Activated T-helper 1 cell treated with Interleukin-2 at 50 U/mL for 16 hours (primary cell): ENCODE measurements around the gene NPC2.
"Not testable (repeated sequence)": the region's sequence is repeated elsewhere in the genome, so short reads cannot be mapped to it uniquely, and the experiment has no call there.

Experiments used
- DNase-seq: peaks from one replicate; pipeline ENCODE4 v3.0.0-alpha.2; 2020; ENCODE audit warnings: low read depth

NPC2 gene

DNA sequence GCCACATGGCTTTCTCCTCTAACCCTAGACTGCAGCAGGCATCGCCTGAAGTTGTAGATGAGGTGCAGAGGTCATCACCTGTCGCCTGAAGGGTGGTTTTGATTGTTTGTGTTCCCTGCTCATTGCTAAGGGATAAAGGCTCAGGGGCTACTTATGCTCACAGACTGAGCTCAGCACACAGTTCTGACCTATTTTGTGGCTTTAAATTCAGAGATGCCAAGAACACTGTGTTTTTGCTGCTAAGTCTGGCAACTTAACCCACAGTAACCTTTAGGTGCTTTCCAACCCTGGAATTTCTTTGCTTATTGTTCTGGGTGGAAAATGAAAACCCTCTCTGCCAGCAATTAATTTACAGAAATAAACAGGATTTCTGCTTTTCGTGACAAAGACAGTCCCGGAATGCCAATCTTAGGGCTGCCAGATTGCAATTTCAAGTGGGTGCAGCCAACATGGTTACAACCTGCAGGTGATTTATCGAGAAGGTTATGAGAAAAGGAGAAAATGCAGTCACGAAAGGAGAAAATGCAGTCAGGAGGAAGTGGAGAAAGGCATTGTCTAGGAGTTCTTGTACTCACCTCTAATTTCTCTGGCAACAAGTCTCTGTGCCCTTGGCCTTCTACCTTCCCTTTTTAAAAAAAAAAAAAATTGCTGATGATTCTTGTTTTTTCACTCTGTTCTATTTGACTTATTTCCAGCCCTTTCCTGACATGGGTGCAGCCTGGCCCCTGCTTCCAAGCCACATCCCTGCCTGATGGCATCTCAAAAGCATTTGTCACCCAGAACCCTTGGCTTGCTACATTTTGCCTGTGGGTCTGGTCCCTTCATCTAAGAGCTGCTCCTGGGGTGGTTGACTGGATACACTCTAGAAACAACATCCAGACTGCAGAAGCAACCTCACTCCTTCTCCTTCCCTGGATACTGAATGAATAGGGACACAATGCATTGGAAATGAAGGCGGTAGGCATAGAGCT lies 23.3 kb downstream of the NPC2 start:
- no peak for DNase-seq

DNA sequence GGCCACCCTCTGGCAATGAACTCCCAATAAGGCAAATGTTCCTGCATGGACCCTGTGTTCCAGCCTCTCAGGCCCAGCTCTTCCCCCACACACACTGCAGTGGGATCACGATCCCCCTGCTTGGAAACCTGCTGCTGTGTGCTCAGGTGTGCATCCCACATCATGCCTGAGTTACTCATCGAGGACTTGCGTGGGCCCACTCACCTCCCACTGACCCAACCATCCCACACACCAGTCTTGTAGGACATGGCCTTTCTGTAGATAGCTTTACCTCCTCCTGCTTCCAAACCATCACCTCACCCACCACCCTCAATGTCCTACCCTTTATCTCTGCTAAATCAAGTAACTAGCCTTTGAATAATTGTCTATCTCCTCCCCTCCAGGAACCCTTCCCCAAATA lies 24.6 kb downstream of the NPC2 start:
- DNase-seq: no peak

DNA sequence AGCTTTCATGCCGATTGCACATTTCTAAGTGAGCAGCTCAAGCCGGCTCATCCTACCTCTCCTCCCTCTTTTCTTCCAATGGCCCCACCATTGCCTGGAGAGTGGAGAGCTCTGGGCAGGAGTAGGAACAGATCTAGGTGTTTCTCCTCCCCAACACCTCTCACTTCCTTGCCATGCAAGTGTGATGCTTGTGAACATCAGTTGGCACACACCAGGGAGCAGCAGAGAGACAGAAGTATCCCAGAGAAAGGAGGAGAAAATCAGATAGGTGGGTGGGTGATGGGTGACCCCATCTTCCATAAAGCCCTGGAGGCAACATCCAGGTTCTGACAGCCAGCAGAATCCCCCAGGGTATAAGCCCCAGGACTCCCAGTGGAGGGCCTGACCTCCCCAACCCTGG lies 27.8 kb downstream of the NPC2 start:
- no peak for DNase-seq

GRCh38 chr14:74464785-74465184 lies 28.3 kb downstream of the NPC2 start:
- no peak for DNase-seq

GRCh38 chr14:74463697-74464096 lies 29.4 kb downstream of the NPC2 start:
- no peak for DNase-seq

GRCh38 chr14:74462993-74463392 lies 30.1 kb downstream of the NPC2 start:
- no peak for DNase-seq

DNA sequence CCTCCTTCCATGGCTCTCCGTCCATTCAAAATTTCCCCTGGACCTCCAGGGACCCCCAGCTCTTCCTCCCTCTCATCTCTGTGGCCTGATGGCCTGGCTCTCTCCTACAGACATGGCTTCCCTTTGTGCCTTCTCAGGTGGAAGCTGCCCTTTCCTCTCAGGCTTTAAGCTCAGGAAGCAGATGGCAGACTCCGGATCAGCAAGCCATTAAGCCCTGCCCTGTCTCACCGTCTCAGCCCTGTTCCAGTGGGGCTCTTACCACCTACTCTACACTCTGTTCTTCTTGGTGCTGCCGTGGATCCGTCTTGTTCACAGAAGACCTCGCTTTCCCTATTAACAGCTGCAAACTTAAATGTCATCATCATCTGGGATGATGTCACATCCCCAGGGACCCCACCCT lies 33.1 kb downstream of the NPC2 start:
- no peak for DNase-seq

DNA sequence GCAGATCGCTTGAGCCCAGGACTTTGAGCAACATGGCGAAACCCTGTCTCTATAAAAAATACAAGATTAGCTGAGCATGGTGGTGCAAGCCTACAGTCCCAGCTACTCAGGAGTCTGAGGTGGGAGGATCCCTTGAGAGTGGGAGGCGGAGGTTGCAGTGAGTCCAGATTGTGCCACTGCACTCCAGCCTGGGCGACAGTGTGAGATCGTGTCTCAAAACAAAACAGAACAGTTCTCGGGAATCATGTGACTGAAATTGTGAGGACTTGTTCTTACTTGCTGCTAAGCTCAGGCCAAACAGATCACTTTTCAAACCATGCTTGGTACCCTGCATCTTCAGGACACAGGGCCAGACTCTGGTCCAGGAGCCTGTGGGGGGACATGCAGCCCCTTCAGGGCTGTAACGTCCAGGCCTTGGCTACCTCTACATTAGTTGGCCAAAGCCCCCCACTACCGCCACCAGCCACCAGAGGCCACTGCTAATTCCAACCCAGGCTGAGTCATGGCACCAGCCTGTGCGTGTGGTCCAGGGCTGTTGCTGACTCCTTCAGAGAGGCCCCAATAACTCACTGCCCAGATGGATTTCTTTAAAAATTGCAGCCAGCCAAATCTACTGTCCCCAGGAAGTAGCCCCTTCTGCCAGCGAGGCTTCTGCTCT lies 33.7 kb downstream of the NPC2 start:
- no peak for DNase-seq

DNA sequence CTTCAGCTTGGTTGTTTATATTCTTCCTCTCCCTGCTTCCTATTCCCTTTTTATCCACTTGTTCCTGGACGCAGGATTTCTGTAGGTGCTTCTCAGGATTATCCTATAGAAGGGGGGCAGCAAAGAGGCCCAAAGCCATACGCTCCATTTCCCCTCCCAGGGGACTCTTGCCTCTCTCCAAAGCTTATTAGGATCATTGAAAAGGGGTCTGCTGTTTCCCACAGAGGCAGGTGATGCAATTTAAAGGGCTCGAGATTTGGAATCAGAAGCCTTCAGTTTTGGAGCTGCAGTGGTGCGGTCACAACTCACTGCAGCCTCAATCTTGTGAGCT lies 35.6 kb downstream of the NPC2 start:
- no peak for DNase-seq

DNA sequence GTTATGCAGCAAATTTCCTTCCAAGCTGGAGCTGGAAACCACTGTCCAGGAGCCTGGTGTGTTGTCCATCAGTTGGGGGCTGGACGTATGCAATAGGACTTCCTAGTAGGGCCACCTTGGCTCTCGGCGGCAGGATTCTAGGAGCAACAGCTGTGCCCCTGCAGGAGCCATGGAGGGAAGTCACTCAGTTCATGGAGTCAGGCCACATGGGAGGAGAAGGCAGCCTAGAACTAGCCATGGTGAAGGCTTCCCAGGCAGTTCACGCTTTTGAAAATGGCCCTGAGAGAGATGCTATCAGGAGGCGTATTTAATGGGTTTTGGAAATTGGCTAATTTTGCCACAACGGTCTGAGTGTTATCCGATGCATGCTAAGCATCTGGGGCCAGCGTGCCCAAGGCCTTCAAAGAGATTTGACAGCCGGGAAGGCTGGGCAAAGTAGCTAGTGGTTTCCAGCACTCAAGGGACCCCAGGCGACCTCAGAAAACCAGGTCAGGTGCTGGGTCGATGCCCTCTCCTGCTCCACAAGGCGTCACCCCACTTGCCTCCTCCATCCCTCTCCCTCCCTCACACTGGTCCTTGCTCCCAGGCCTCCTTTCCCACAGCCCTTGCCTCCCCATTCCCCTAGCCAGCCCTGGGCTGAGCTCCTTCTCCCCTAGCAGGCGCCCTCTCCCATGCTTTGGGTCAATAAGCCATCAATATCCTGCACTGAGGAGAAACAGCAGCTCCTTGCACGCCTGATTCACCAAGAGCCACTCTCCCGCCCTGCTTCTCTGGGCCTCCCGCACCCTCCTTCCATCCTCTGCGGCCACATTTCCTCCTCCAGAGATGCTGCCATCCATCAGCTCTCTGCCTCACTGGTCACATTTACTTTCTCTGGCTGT lies 36.2 kb downstream of the NPC2 start:
- no peak for DNase-seq

DNA sequence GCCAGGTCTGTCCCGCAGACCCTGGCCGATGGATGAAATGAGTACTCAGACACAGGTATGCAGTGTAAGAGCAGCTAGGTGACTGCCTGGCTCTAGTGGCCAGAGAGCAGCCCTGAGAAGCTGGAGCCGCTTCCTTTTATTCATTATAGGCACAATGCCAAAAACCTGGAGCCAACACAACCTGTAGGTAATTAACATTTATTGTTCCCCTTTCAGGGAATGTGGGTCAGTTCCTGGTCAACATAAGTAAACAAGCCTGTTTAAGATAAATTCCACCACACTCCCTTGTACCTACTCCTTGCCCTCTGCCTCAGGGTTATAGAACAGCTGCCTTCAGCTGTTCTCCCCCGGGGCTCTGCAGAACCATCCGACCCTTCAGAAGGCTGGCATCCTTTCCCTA lies 38.7 kb downstream of the NPC2 start:
- DNase-seq: not testable (repeated sequence)

GRCh38 chr14:74444866-74445265 lies 48.2 kb downstream of the NPC2 start:
- no peak for DNase-seq

GRCh38 chr14:74442757-74443156 lies 50.3 kb downstream of the NPC2 start:
- DNase-seq: no peak

DNA sequence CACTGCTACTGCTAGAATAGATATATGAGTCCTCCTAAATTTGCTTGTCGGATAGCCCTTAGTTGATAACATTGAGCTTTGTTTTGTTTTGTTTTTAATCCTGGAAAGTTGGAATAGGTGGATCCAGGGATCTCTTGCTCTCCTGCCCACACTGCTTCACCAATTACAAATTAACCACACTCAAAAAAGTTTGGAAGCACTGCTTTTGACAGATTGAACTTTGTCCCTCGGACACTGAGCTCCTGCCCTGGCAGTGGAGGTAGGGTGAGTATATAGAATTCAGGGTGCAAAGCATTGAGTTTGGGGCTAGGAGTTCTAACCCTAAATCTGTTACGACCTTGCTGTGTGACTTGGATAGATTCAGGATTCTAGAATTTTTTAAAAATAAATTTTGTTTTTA lies 52.0 kb downstream of the NPC2 start:
- DNase-seq: no peak

- no peak for DNase-seq
Measured at GRCh38 chr14:74438351-74438915, 54.7 kb downstream of the NPC2 start.

GRCh38 chr14:74437496-74438053 lies 55.5 kb downstream of the NPC2 start:
- DNase-seq: no peak

DNA sequence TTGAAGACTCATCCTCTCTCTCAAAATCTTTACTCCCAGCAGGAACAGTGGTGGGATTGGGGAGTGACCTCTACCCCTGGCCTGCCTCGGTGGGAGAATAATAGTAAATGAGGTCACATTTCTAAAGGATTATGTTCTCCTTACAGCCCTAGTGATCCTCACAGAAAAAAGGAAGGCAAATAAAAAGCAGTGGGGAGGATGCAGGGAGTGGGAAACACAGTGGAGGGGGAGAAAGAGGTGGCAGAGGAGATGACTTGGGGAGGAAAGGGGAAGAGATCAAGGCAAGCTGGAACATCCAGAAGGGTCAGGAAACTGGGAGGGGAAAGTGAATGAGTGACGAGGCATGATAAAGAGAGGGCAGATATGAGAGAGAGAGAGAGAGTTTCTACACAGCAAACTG lies 58.8 kb downstream of the NPC2 start:
- no peak for DNase-seq

- DNase-seq: no peak
Measured at GRCh38 chr14:74429991-74430390, 63.1 kb downstream of the NPC2 start.
